B cell (primary cell): Measurements from ENCODE around the gene KCNQ5.

ENCODE experiments used
- CTCF ChIP-seq: fragments of 200-600 bp; IDR thresholded peaks from one replicate; pipeline ENCODE4 v1.8.0; 2022; ENCODE audit warnings: antibody characterized with exemption, mild to moderate bottlenecking
- EZH2 ChIP-seq: IDR thresholded peaks from 2 replicates; pipeline ENCODE4 v1.6.1; 2012; ENCODE audit warnings: borderline replicate concordance, low read depth, mild to moderate bottlenecking, moderate library complexity, low read length; ENCODE audit not compliant: insufficient read depth, poor library complexity, severe bottlenecking

GRCh38 chr6:72783035-72783434 lies 161.2 kb downstream of the KCNQ5 start:
- no peak for TF ChIP-seq CTCF
- TF ChIP-seq EZH2, result no peak
